PC-9 (cell line): Measurements from ENCODE around the gene SIK3.

Source experiments
- EZH2 ChIP-seq: fragments of 200-600 bp; sonication (generic); IDR thresholded peaks from 2 replicates; pipeline ENCODE4 v1.8.0; 2017; ENCODE audit warnings: antibody characterized with exemption, low read depth
- TF ChIP-seq, protein P1 (sequence below): fragments of 200-600 bp; sonication (generic); conservative IDR thresholded peaks from 2 replicates; pipeline ENCODE4 v1.6.1; 2017; ENCODE audit warnings: mixed run types, antibody characterized with exemption, mild to moderate bottlenecking, moderate library complexity

DNA sequence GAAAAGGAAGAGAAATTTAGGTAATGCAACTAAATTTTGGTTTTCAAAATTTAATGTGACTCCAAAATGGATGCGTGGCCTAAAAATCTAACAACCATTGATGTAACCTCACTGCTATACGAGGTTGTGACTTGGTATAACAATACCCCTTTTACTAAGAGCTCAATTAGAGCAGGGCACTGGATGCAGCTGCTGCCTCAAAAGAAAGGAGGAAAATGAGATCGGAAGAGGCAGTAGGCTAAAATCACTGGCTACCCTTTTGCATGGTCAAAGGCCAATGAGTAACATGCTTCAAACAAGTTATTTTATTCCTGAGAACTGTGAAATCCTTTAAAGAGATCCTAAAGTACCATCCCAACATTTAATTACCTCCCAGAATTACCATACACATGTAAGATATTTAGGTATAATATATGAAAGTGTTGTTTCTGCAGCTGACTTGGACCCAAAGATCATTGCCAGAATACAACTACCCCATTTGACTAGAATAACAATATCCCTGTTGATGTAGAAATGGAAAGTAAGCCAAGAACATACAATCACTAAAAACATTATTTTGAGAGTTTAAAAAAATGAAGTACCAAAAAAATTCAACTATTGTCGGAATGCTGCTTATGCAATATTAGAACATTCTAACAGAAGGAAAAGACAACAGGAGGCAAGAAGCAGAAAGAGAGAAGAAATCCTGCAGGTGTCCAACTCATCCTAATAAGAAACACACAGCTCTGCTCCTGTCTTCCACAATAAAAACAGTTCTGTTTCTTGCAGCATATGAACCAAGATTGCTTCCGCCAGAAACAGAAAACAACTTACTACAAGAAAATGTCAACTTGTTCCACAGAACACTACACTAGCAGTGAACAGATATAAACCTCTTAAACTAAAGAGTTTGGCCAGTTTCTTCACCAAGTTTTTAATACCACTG, 15.0 kb downstream of the SIK3 start:
- TF ChIP-seq, protein P1, sequence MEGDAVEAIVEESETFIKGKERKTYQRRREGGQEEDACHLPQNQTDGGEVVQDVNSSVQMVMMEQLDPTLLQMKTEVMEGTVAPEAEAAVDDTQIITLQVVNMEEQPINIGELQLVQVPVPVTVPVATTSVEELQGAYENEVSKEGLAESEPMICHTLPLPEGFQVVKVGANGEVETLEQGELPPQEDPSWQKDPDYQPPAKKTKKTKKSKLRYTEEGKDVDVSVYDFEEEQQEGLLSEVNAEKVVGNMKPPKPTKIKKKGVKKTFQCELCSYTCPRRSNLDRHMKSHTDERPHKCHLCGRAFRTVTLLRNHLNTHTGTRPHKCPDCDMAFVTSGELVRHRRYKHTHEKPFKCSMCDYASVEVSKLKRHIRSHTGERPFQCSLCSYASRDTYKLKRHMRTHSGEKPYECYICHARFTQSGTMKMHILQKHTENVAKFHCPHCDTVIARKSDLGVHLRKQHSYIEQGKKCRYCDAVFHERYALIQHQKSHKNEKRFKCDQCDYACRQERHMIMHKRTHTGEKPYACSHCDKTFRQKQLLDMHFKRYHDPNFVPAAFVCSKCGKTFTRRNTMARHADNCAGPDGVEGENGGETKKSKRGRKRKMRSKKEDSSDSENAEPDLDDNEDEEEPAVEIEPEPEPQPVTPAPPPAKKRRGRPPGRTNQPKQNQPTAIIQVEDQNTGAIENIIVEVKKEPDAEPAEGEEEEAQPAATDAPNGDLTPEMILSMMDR: no peak
- TF ChIP-seq EZH2: no peak
